HCT116 (cell line): ENCODE measurements around the gene FBRS.

ENCODE experiments used
- POLR2A ChIP-seq: IDR thresholded peaks from 2 replicates; pipeline ENCODE4 v1.7.0; 2011; ENCODE audit warnings: borderline replicate concordance; ENCODE audit not compliant: insufficient read depth, insufficient read length; ENCODE audit errors: extremely low read depth
- POLR2AphosphoS5 ChIP-seq: IDR thresholded peaks from 2 replicates; pipeline ENCODE4 v1.6.1; 2011; ENCODE audit warnings: mild to moderate bottlenecking, low read depth, low read length, moderate library complexity
- RAD21 ChIP-seq: IDR thresholded peaks from 2 replicates; pipeline ENCODE4 v1.6.1; 2012; ENCODE audit warnings: low read depth, mild to moderate bottlenecking
- TF ChIP-seq, protein P1 (sequence below): IDR thresholded peaks from 2 replicates; pipeline ENCODE4 v1.6.1; 2012; ENCODE audit warnings: low read depth
- TF ChIP-seq, protein P2 (sequence below): IDR thresholded peaks from 2 replicates; pipeline ENCODE4 v1.6.1; 2012

DNA sequence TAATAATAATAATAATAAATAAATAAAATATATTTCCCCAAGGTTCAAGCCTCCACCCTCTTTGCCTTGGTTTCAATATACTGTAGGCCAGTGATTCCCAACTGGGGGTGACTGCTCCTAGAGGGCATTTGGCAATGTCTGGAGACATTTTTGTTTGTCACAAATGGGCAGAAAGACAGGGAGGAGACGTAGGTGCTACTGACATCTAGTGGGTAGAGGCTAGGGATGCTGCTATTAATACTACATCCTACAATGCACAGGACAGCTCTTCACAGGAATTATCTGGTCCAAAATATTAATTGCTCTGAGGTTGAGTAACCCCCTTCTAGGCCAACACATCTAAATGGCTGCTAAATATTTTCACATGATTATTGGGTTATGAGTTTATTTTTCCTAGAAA is 20.3 kb upstream of the FBRS start:
- TF ChIP-seq POLR2AphosphoS5 (no peak), POLR2A (no peak), RAD21 (peak; percentile 91)
- TF ChIP-seq, protein P1, sequence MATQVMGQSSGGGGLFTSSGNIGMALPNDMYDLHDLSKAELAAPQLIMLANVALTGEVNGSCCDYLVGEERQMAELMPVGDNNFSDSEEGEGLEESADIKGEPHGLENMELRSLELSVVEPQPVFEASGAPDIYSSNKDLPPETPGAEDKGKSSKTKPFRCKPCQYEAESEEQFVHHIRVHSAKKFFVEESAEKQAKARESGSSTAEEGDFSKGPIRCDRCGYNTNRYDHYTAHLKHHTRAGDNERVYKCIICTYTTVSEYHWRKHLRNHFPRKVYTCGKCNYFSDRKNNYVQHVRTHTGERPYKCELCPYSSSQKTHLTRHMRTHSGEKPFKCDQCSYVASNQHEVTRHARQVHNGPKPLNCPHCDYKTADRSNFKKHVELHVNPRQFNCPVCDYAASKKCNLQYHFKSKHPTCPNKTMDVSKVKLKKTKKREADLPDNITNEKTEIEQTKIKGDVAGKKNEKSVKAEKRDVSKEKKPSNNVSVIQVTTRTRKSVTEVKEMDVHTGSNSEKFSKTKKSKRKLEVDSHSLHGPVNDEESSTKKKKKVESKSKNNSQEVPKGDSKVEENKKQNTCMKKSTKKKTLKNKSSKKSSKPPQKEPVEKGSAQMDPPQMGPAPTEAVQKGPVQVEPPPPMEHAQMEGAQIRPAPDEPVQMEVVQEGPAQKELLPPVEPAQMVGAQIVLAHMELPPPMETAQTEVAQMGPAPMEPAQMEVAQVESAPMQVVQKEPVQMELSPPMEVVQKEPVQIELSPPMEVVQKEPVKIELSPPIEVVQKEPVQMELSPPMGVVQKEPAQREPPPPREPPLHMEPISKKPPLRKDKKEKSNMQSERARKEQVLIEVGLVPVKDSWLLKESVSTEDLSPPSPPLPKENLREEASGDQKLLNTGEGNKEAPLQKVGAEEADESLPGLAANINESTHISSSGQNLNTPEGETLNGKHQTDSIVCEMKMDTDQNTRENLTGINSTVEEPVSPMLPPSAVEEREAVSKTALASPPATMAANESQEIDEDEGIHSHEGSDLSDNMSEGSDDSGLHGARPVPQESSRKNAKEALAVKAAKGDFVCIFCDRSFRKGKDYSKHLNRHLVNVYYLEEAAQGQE, result no peak
- TF ChIP-seq, protein P2, sequence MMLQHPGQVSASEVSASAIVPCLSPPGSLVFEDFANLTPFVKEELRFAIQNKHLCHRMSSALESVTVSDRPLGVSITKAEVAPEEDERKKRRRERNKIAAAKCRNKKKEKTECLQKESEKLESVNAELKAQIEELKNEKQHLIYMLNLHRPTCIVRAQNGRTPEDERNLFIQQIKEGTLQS, result no peak
